CD4-positive, alpha-beta T cell (primary cell): ENCODE measurements around the gene SCRG1. TPM values are rescaled to one million over a fixed set of nuclear protein-coding genes. Genes with fewer than 3 reads are reported as not detected.

Source experiments
- ATAC-seq: fragments of 200-7000 bp; cut with Tn5 transposase; one replicate; pipeline ENCODE4 v1.10.0; 2022; ENCODE audit warnings: mild to moderate bottlenecking; ENCODE audit not compliant: poor library complexity
- CTCF ChIA-PET: fragments of 350-600 bp; sonication (Branson Sonifier 250); formaldehyde crosslinking; loops from one replicate; lab custom pipeline; 2021; ENCODE audit warnings: antibody characterized with exemption, inconsistent platforms; lab: Charles Lee
- POLR2A ChIA-PET: fragments of 350-600 bp; sonication (Branson Sonifier 250); formaldehyde crosslinking; loops from one replicate; lab custom pipeline; 2021; ENCODE audit warnings: antibody characterized with exemption, inconsistent platforms; lab: Charles Lee
- DNase-seq, 14 experiments: peaks; one replicate each; pipeline ENCODE4 v3.0.0-alpha.2; 2013 to 2020; ENCODE audit warnings: mixed read lengths in 2 of 14
- H3K27ac ChIP-seq, 2 donors: one replicate each; pipeline versions ENCODE4 v1.5.1 to v1.7.0; 2013; ENCODE audit warnings: low read length in 2 of 2, low read depth in 1 of 2, mild to moderate bottlenecking in 1 of 2
- H3K27me3 ChIP-seq, 2 experiments: 1 replicate in 1 of 2; 2 replicates in 1 of 2; pipeline versions ENCODE4 v1.6.1 to v1.7.0; 2013; ENCODE audit warnings: low read length in 2 of 2, control low read depth in 1 of 2, mild to moderate bottlenecking in 1 of 2, moderate library complexity in 1 of 2; ENCODE audit not compliant: insufficient read depth in 2 of 2, control insufficient read depth in 1 of 2
- H3K36me3 ChIP-seq: one replicate; pipeline ENCODE4 v1.6.1; 2013; ENCODE audit warnings: low read length, control low read depth; ENCODE audit not compliant: insufficient read depth
- H3K4me1 ChIP-seq: one replicate; pipeline ENCODE4 v1.6.1; 2013; ENCODE audit warnings: low read length, control low read depth; ENCODE audit not compliant: insufficient read depth
- H3K4me3 ChIP-seq: one replicate; pipeline ENCODE4 v1.5.1; 2013; ENCODE audit warnings: mild to moderate bottlenecking, low read length, moderate library complexity
- H3K9me3 ChIP-seq, 2 experiments: 1 replicate in 1 of 2; 2 replicates in 1 of 2; pipeline versions ENCODE4 v1.6.1 to v1.7.0; 2013; ENCODE audit warnings: low read length in 2 of 2, mild to moderate bottlenecking in 2 of 2, control low read depth in 1 of 2, moderate library complexity in 1 of 2; ENCODE audit not compliant: control insufficient read depth in 1 of 2, insufficient read depth in 1 of 2
- H3K27ac Mint-ChIP-seq: one replicate; pipeline ENCODE4 v1.8.0; 2020; ENCODE audit warnings: mixed read lengths
- H3K27me3 Mint-ChIP-seq: one replicate; pipeline ENCODE4 v1.8.0; 2021; ENCODE audit warnings: mixed read lengths
- H3K36me3 Mint-ChIP-seq: one replicate; pipeline ENCODE4 v1.8.0; 2021; ENCODE audit warnings: low read depth, mixed read lengths
- H3K4me1 Mint-ChIP-seq: one replicate; pipeline ENCODE4 v1.8.0; 2021; ENCODE audit warnings: low read depth, mixed read lengths
- H3K4me3 Mint-ChIP-seq: one replicate; pipeline ENCODE4 v1.8.0; 2020; ENCODE audit warnings: mild to moderate bottlenecking, mixed read lengths
- H3K9me3 Mint-ChIP-seq: one replicate; pipeline ENCODE4 v1.8.0; 2020; ENCODE audit warnings: mixed read lengths
- intact Hi-C, 2 experiments: fragments of 100-400 bp; cut with DNase I in 1 of 2; cut with micrococcal nuclease in 1 of 2; formaldehyde crosslinking; loops; one replicate each; pipeline versions ENCODE4 v1.15.1 to v1.9.0; 2023 to 2025; cut with DNase I, micrococcal nuclease
- total RNA-seq, 174 experiments: library from RNA in 2 of 174; stranded (reverse) in 2 of 174; gene quantifications; one replicate each; pipeline ENCODE4 v1.2.3 and lab custom pipeline; 2021 to 2026
- TF ChIP-seq, protein P1 (sequence below): fragments of 200-600 bp; IDR thresholded peaks from one replicate; pipeline ENCODE4 v1.8.0; 2022; ENCODE audit warnings: antibody characterized with exemption, mild to moderate bottlenecking

SCRG1 gene
- total RNA-seq, 2 experiments from 2014 or later, result not detected

DNA sequence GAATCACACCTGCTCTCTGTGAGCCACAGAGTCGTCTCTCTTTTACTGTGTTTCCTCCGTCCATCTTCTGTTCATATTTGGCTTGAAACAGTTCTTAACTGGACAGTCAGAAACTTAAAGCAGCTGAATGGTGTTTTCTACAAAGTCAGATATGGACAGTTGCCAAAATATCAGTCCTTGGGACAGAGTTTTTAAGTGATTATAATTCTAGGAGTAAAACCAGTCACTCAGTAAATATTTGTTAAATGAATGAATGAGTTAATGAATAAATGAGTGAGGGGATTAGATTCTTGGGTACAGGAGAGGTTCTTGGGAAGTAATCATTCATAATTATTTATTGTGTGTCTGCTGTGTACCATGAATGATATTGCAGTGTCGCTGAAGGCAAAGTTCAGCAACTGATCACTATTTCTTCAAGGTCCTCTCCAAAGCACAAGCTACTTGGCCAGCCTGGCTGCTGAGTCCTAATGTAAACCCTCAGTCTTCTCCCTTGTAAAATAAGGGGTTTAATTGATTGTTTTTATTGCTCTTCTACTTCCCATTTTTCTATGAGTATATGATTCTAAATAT, 5.5 kb upstream of the SCRG1 start:
- Mint-ChIP-seq H3K9me3 (no peaks in the 10 kb centered on the region), H3K4me3 (no peak overlapping the region), H3K27ac (no peak overlapping the region), H3K36me3 (no peaks in the 10 kb centered on the region), H3K4me1 (no peaks in the 10 kb centered on the region), H3K27me3 (no peaks in the 10 kb centered on the region)
- Histone ChIP-seq H3K27ac (no peak overlapping the region), H3K36me3 (no peaks in the 10 kb centered on the region), H3K27me3 (no peaks in the 10 kb centered on the region), H3K4me1 (no peaks in the 10 kb centered on the region), H3K4me3 (no peak overlapping the region), H3K9me3 (no peaks in the 10 kb centered on the region)
- TF ChIP-seq, protein P1, sequence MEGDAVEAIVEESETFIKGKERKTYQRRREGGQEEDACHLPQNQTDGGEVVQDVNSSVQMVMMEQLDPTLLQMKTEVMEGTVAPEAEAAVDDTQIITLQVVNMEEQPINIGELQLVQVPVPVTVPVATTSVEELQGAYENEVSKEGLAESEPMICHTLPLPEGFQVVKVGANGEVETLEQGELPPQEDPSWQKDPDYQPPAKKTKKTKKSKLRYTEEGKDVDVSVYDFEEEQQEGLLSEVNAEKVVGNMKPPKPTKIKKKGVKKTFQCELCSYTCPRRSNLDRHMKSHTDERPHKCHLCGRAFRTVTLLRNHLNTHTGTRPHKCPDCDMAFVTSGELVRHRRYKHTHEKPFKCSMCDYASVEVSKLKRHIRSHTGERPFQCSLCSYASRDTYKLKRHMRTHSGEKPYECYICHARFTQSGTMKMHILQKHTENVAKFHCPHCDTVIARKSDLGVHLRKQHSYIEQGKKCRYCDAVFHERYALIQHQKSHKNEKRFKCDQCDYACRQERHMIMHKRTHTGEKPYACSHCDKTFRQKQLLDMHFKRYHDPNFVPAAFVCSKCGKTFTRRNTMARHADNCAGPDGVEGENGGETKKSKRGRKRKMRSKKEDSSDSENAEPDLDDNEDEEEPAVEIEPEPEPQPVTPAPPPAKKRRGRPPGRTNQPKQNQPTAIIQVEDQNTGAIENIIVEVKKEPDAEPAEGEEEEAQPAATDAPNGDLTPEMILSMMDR, result no peak
- ChIA-PET POLR2A (no interaction called here), CTCF (no interaction called here)
- intact Hi-C loops, result no loop called here
- ATAC-seq (no peak), DNase-seq (no peak)

DNA sequence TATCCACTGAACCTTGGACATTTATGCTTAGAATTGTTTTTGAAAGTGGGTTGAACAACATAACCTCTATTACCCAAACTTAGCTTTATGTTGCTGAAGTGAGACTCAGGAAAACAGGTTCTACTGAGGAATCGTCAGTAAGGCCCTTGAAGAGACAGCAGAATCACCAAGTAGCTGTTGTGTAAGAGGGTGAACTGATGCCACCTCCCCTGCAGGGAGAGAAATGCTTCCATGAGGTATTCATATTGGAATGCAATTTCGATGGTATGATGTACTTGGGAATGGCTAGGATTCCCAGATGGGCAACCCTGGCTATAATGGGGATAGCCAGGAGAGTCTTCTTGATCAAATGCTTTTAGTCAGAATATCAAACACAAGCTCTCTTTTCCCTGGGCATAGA, 4.1 kb upstream of the SCRG1 start:
- CTCF ChIA-PET, result interaction anchor here (0.8 kb wide), 1 partner anchor 63 kb away, joined by 3 read pairs; no protein-coding TSS in a partner anchor

DNA sequence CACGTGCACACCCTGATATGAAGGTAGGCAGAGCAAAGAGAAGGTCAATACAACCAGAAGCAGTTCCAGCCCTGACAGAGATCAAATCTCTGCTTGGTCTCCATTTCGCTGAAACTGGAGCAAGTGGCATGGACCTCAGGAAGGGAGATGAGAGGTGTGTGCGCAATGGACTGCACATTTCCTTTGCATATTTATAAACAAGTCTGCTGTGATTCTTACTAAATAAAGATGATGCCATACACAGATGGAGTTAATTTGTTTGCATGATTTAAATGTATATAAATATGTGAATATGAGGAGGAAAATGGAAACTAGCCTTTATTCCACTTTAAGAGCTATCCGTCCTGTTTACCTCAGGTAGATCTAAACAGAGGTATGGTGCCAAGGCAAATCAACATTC, 2.1 kb upstream of the SCRG1 start:
- intact Hi-C loops, result no loop called here
- Histone ChIP-seq H3K4me3 (no peak overlapping the region), H3K27me3 (no peaks in the 10 kb centered on the region), H3K9me3 (no peaks in the 10 kb centered on the region), H3K4me1 (no peaks in the 10 kb centered on the region), H3K27ac (no peak overlapping the region), H3K36me3 (no peaks in the 10 kb centered on the region)
- Mint-ChIP-seq H3K36me3 (no peaks in the 10 kb centered on the region), H3K27me3 (peaks cover 6% of the 10 kb centered on the region), H3K9me3 (no peaks in the 10 kb centered on the region), H3K4me3 (no peak overlapping the region), H3K27ac (no peak overlapping the region), H3K4me1 (no peaks in the 10 kb centered on the region)
- POLR2A ChIA-PET, result no interaction called here
- ATAC-seq (no peak), DNase-seq (no peak)
- TF ChIP-seq, protein P1, result no peak
- CTCF ChIA-PET, result no interaction called here

More for the DNA sequence above, 4.1 kb upstream of the SCRG1 start:
- no peak overlapping the region for H3K4me3 ChIP-seq
- H3K27me3 ChIP-seq, result no peaks in the 10 kb centered on the region
- no peak for DNase-seq
- Mint-ChIP-seq H3K27me3 (no peaks in the 10 kb centered on the region), H3K36me3 (no peaks in the 10 kb centered on the region), H3K4me1 (no peaks in the 10 kb centered on the region), H3K9me3 (no peaks in the 10 kb centered on the region), H3K27ac (no peak overlapping the region), H3K4me3 (no peak overlapping the region)
- POLR2A ChIA-PET, result interaction anchor here (1.6 kb wide), 1 partner anchor 69 kb away, joined by 6 read pairs; the partner anchor contains the start of gene HMGB2
- no peaks in the 10 kb centered on the region for H3K36me3 ChIP-seq
- ATAC-seq, result no peak
- H3K27ac ChIP-seq, result no peak overlapping the region
- no peaks in the 10 kb centered on the region for H3K9me3 ChIP-seq
- intact Hi-C loops, result no loop called here
- TF ChIP-seq, protein P1, result no peak
- H3K4me1 ChIP-seq, result no peaks in the 10 kb centered on the region
